Transverse colon (tissue), 4 donors: Measurements from ENCODE around the gene SDHB.

Experiments
- EP300 ChIP-seq: sonication (generic); formaldehyde crosslinking; IDR thresholded peaks from one replicate; pipeline ENCODE4 v1.6.1; 2017; ENCODE audit warnings: antibody characterized with exemption, low read depth
- POLR2A ChIP-seq: fragments of 450-650 bp; IDR thresholded peaks from one replicate; pipeline ENCODE4 v1.6.1; 2016; ENCODE audit warnings: antibody characterized with exemption, mild to moderate bottlenecking, moderate library complexity
- POLR2AphosphoS5 ChIP-seq, 3 donors: sonication (generic); formaldehyde crosslinking; IDR thresholded peaks; one replicate each; pipeline ENCODE4 v1.6.1; 2016; ENCODE audit warnings: antibody characterized with exemption in 3 of 3
- TF ChIP-seq, protein P1 (sequence below), 5 experiments: fragments of 200-600 bp in 3 of 5; fragments of 450-650 bp in 2 of 5; sonication (generic) in 3 of 5; IDR thresholded peaks; 1 replicate in 2 of 5; 2 replicates in 3 of 5; pipeline ENCODE4 v1.5.1; 2016 to 2017; ENCODE audit warnings: antibody characterized with exemption in 5 of 5, inconsistent platforms in 3 of 5, mild to moderate bottlenecking in 2 of 5, moderate library complexity in 1 of 5

DNA sequence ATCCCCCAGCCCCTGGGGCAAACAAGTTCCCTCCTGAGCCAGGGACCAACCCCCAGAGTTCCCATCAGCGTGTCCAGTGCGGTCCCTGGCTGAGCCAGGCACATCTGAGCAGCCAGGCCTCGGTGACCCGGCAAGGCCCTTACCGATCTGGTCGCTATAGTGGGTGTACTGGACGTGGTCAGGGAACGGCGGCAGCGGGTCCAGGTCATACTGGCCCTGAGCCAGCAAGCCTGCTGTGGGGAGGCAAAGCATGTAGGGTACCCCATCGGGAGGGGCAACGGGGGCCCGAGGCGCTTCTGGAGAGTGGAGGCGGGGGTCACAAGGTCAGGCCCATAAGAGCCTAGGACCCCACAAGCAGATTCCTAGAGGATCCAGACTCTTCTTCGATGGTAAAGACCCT is 76.9 kb downstream of the SDHB start:
- TF ChIP-seq, protein P1, sequence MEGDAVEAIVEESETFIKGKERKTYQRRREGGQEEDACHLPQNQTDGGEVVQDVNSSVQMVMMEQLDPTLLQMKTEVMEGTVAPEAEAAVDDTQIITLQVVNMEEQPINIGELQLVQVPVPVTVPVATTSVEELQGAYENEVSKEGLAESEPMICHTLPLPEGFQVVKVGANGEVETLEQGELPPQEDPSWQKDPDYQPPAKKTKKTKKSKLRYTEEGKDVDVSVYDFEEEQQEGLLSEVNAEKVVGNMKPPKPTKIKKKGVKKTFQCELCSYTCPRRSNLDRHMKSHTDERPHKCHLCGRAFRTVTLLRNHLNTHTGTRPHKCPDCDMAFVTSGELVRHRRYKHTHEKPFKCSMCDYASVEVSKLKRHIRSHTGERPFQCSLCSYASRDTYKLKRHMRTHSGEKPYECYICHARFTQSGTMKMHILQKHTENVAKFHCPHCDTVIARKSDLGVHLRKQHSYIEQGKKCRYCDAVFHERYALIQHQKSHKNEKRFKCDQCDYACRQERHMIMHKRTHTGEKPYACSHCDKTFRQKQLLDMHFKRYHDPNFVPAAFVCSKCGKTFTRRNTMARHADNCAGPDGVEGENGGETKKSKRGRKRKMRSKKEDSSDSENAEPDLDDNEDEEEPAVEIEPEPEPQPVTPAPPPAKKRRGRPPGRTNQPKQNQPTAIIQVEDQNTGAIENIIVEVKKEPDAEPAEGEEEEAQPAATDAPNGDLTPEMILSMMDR (IDR thresholded peaks at IDR 0.05) = no peak
- TF ChIP-seq EP300 = no peak
- no peak for TF ChIP-seq POLR2A
- no peak for TF ChIP-seq POLR2AphosphoS5 (IDR thresholded peaks at IDR 0.05)
